Endothelial cell of umbilical vein (primary cell): Measurements from ENCODE around the gene EHMT1.

Source experiments
- CTCF ChIP-seq, 2 donors: IDR thresholded peaks; 1 replicate in 1 of 2; 2 replicates in 1 of 2; pipeline ENCODE4 v1.5.1; 2011; ENCODE audit warnings: low read length in 2 of 2, mild to moderate bottlenecking in 2 of 2, moderate library complexity in 2 of 2, control low read depth in 1 of 2, inconsistent platforms in 1 of 2, low read depth in 1 of 2; ENCODE audit not compliant: insufficient read depth in 1 of 2; ENCODE audit errors: extremely low read depth in 1 of 2
- EZH2 ChIP-seq: IDR thresholded peaks from 2 replicates; pipeline ENCODE4 v1.6.1; 2012; ENCODE audit warnings: borderline replicate concordance, low read depth, mild to moderate bottlenecking, moderate library complexity, low read length, inconsistent platforms; ENCODE audit not compliant: severe bottlenecking
- MAX ChIP-seq: IDR thresholded peaks from 2 replicates; pipeline ENCODE4 v1.6.1; 2011; ENCODE audit not compliant: insufficient read depth, insufficient read length
- MYC ChIP-seq: IDR thresholded peaks from one replicate; pipeline ENCODE4 v1.6.1; 2011; ENCODE audit warnings: mild to moderate bottlenecking, low read depth, low read length
- POLR2A ChIP-seq: IDR thresholded peaks from 2 replicates; pipeline ENCODE4 v1.6.1; 2012; ENCODE audit warnings: low read depth, mild to moderate bottlenecking, control low read depth, low read length

GRCh38 chr9:137632230-137633161, 13.7 kb downstream of the EHMT1 start:
- no peak for TF ChIP-seq CTCF (IDR thresholded peaks at IDR 0.05; ENCODE audit: extremely low read depth in 1 of 2, insufficient read depth in 1 of 2, low read depth in 1 of 2, low read length in 2 of 2)
- no peak for TF ChIP-seq EZH2
- TF ChIP-seq MAX, result no peak
- no peak for TF ChIP-seq MYC
- no peak for TF ChIP-seq POLR2A
